HAP-1 (cell line): ENCODE results near the gene RPTOR.
A peak's percentile ranks its signal among the peaks of the same experiment; 100 is the strongest.

Experiments
- DNase-seq, 2 experiments: peaks; one replicate each; pipeline ENCODE4 v3.0.0-alpha.2; 2016 to 2020; ENCODE audit warnings: low spot score in 2 of 2
- H3K27me3 ChIP-seq: fragments of 250-450 bp; sonication (Bioruptor Pico); 2 replicates; pipeline ENCODE4 v1.5.1; 2020; ENCODE audit warnings: low read depth, mild to moderate bottlenecking, moderate library complexity
- H3K36me3 ChIP-seq: fragments of 250-450 bp; sonication (Bioruptor Pico); replicated peaks from 2 replicates; pipeline ENCODE4 v1.5.1; 2020; ENCODE audit warnings: mild to moderate bottlenecking
- H3K4me1 ChIP-seq: fragments of 250-450 bp; sonication (Bioruptor Pico); 2 replicates; pipeline ENCODE4 v1.5.1; 2020; ENCODE audit warnings: mild to moderate bottlenecking
- H3K4me3 ChIP-seq: fragments of 250-450 bp; sonication (Bioruptor Pico); 2 replicates; pipeline ENCODE4 v1.5.1; 2020; ENCODE audit warnings: mild to moderate bottlenecking, moderate library complexity
- H3K9me3 ChIP-seq: fragments of 250-450 bp; sonication (Bioruptor Pico); 2 replicates; pipeline ENCODE4 v1.5.1; 2020; ENCODE audit warnings: mild to moderate bottlenecking, moderate library complexity
- in situ Hi-C: fragments of 300-500 bp; cut with MboI; formaldehyde crosslinking; loops from 3 replicates; pipeline ENCODE4 v1.14.3; 2020; ENCODE audit warnings: low sequenced_read_pairs, inconsistent platforms, mixed read lengths

Gene RPTOR

GRCh38 chr17:80947200-80947940, 402.7 kb downstream of the RPTOR start:
- Histone ChIP-seq H3K9me3 (no peaks in the 10 kb centered on the region), H3K4me3 (no peak overlapping the region), H3K4me1 (no peaks in the 10 kb centered on the region), H3K36me3 (peaks cover 11% of the 10 kb centered on the region), H3K27me3 (no peaks in the 10 kb centered on the region)
- no peak for DNase-seq
- in situ Hi-C loops = no loop called here

- DNase-seq = no peak
- Histone ChIP-seq H3K36me3 (peaks cover 11% of the 10 kb centered on the region), H3K4me3 (no peak overlapping the region), H3K9me3 (no peaks in the 10 kb centered on the region), H3K27me3 (no peaks in the 10 kb centered on the region), H3K4me1 (no peaks in the 10 kb centered on the region)
- in situ Hi-C loops = no loop called here
Observed at GRCh38 chr17:80948019-80948975, 403.7 kb downstream of the RPTOR start.

GRCh38 chr17:80948976-80949450, 404.4 kb downstream of the RPTOR start:
- no peak overlapping the region for H3K4me3 ChIP-seq
- H3K27me3 ChIP-seq = no peaks in the 10 kb centered on the region
- H3K36me3 ChIP-seq = peaks cover 11% of the 10 kb centered on the region
- H3K4me1 ChIP-seq = no peaks in the 10 kb centered on the region
- DNase-seq = no peak
- in situ Hi-C loops = no loop called here
- no peaks in the 10 kb centered on the region for H3K9me3 ChIP-seq

- in situ Hi-C loops = no loop called here
- H3K36me3 ChIP-seq = peaks cover 11% of the 10 kb centered on the region
Observed at GRCh38 chr17:80949451-80950421, 405.1 kb downstream of the RPTOR start.

GRCh38 chr17:80950466-80951120, 406.0 kb downstream of the RPTOR start:
- in situ Hi-C loops = no loop called here
- no peak for DNase-seq
- H3K36me3 ChIP-seq = peaks cover 11% of the 10 kb centered on the region

More at GRCh38 chr17:80949451-80950421, 405.1 kb downstream of the RPTOR start:
- Histone ChIP-seq H3K4me1 (no peaks in the 10 kb centered on the region), H3K27me3 (no peaks in the 10 kb centered on the region), H3K9me3 (no peaks in the 10 kb centered on the region), H3K4me3 (no peak overlapping the region)
- no peak for DNase-seq

GRCh38 chr17:80951121-80952090, 406.8 kb downstream of the RPTOR start:
- peaks cover 5% of the 10 kb centered on the region for H3K36me3 ChIP-seq
- H3K27me3 ChIP-seq = no peaks in the 10 kb centered on the region
- no peak overlapping the region for H3K4me3 ChIP-seq
- H3K9me3 ChIP-seq = no peaks in the 10 kb centered on the region
- DNase-seq = no peak
- H3K4me1 ChIP-seq = peaks cover 6% of the 10 kb centered on the region
- in situ Hi-C loops = no loop called here

More at GRCh38 chr17:80950466-80951120, 406.0 kb downstream of the RPTOR start:
- Histone ChIP-seq H3K27me3 (no peaks in the 10 kb centered on the region), H3K4me1 (peaks cover 2% of the 10 kb centered on the region; the same call in 1 of the 2 replicates), H3K9me3 (no peaks in the 10 kb centered on the region), H3K4me3 (no peak overlapping the region)

- in situ Hi-C loops = no loop called here
- H3K27me3 ChIP-seq = no peaks in the 10 kb centered on the region
- peaks cover 9% of the 10 kb centered on the region for H3K4me1 ChIP-seq
- H3K36me3 ChIP-seq = no peaks in the 10 kb centered on the region; the same call in 1 of the 2 replicates
- H3K9me3 ChIP-seq = no peaks in the 10 kb centered on the region
- no peak for DNase-seq
- H3K4me3 ChIP-seq = no peak overlapping the region
Observed at GRCh38 chr17:80952291-80952690, 407.7 kb downstream of the RPTOR start.

- Histone ChIP-seq H3K9me3 (no peaks in the 10 kb centered on the region), H3K4me1 (peaks cover 9% of the 10 kb centered on the region), H3K27me3 (no peaks in the 10 kb centered on the region), H3K4me3 (no peak overlapping the region), H3K36me3 (no peaks in the 10 kb centered on the region; the same call in 1 of the 2 replicates)
- in situ Hi-C loops = no loop called here
- DNase-seq = no peak
Observed at GRCh38 chr17:80953471-80954315, 409.1 kb downstream of the RPTOR start.

GRCh38 chr17:80955078-80955477, 410.4 kb downstream of the RPTOR start:
- Histone ChIP-seq H3K9me3 (no peaks in the 10 kb centered on the region), H3K4me3 (no peak overlapping the region), H3K4me1 (peaks cover 9% of the 10 kb centered on the region), H3K36me3 (no peaks in the 10 kb centered on the region; the same call in 1 of the 2 replicates), H3K27me3 (no peaks in the 10 kb centered on the region)
- no peak for DNase-seq
- in situ Hi-C loops = no loop called here

GRCh38 chr17:80955671-80956280, 411.1 kb downstream of the RPTOR start:
- no peaks in the 10 kb centered on the region; the same call in 1 of the 2 replicates for H3K36me3 ChIP-seq
- H3K9me3 ChIP-seq = no peaks in the 10 kb centered on the region
- H3K4me1 ChIP-seq = peaks cover 9% of the 10 kb centered on the region
- no peaks in the 10 kb centered on the region for H3K27me3 ChIP-seq
- DNase-seq = peak in 1 of 2 experiments; percentile 59
- in situ Hi-C loops = no loop called here
- no peak overlapping the region for H3K4me3 ChIP-seq
